Lower lobe of right lung (tissue), 2 donors: ENCODE data around the gene TMEM175. TPM values are rescaled to one million over a fixed set of nuclear protein-coding genes. Genes with fewer than 3 reads are reported as not detected.
"Not testable (repeated sequence)": the region's sequence is repeated elsewhere in the genome, so short reads cannot be mapped to it uniquely, and the experiment has no call there.

Experiments
- ATAC-seq, 2 donors: fragments of 200-7000 bp; cut with Tn5 transposase; one replicate each; pipeline ENCODE4 v1.9.1; 2020 to 2022; ENCODE audit warnings: mild to moderate bottlenecking in 2 of 2, moderate library complexity in 2 of 2
- DNase-seq: peaks from one replicate; pipeline ENCODE4 v3.0.0-alpha.2; 2020
- H3K27ac ChIP-seq: fragments of 200-600 bp; one replicate; pipeline ENCODE4 v1.8.0; 2022
- H3K27me3 ChIP-seq: fragments of 200-600 bp; one replicate; pipeline ENCODE4 v1.8.0; 2022; ENCODE audit warnings: low read depth
- H3K36me3 ChIP-seq: fragments of 200-600 bp; one replicate; pipeline ENCODE4 v1.8.0; 2022; ENCODE audit warnings: mild to moderate bottlenecking
- H3K4me1 ChIP-seq: fragments of 200-600 bp; one replicate; pipeline ENCODE4 v1.8.0; 2022
- H3K4me3 ChIP-seq: fragments of 200-600 bp; one replicate; pipeline ENCODE4 v1.8.0; 2022; ENCODE audit warnings: mild to moderate bottlenecking
- H3K9me3 ChIP-seq: fragments of 200-600 bp; one replicate; pipeline ENCODE4 v1.8.0; 2022
- intact Hi-C: fragments of 100-400 bp; cut with DNase I; formaldehyde crosslinking; loops from one replicate; pipeline ENCODE4 v1.11.0; 2022
- total RNA-seq: library from RNA; stranded (reverse); fragmentation: NEBNext Ultra II Directional; extraction: Animal tissue kit (Norgen Biotek cat#: 25700); gene quantifications from one replicate; pipeline ENCODE4 v1.2.1, GENCODE V29; 2021
- TF ChIP-seq, protein P1 (sequence below): fragments of 200-600 bp; IDR thresholded peaks from one replicate; pipeline ENCODE4 v1.8.0; 2022; ENCODE audit warnings: antibody characterized with exemption, mild to moderate bottlenecking
- donor health status: DM: no; HTN: yes; CAD: no; lungs with severe emphysema.

TMEM175 gene
- total RNA-seq, 1 donor from 2014 or later: 45.3 TPM

DNA sequence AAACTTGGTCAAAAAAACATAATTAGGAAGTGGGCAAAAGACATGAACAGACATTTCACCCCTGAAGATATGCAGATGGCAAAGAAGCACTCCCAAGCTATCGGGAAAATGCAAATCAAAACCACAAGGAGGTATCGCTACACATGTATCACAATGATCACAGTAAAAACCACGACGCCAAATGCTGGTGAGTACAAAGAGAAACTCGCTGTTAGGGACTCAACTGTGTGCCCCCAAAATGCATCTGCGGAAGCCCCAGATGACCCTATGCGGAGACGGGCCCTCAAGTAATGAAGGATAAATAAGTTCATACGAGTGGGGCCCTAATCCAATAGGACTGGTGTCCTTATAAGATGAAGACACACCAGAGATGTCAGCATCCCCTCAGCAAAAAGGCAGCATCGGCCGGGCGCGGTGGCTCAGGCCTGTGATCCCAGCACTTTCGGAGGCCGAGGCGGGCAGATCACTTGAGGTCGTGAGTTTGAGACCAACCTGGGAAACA lies 10.4 kb upstream of the TMEM175 start:
- no peaks in the 10 kb centered on the region for H3K27me3 ChIP-seq
- H3K9me3 ChIP-seq: no peaks in the 10 kb centered on the region
- intact Hi-C loops: no loop called here
- H3K4me1 ChIP-seq: peaks cover 13% of the 10 kb centered on the region
- peak; percentile 23 for DNase-seq
- no peak for ATAC-seq
- no peak overlapping the region for H3K27ac ChIP-seq
- TF ChIP-seq, protein P1, sequence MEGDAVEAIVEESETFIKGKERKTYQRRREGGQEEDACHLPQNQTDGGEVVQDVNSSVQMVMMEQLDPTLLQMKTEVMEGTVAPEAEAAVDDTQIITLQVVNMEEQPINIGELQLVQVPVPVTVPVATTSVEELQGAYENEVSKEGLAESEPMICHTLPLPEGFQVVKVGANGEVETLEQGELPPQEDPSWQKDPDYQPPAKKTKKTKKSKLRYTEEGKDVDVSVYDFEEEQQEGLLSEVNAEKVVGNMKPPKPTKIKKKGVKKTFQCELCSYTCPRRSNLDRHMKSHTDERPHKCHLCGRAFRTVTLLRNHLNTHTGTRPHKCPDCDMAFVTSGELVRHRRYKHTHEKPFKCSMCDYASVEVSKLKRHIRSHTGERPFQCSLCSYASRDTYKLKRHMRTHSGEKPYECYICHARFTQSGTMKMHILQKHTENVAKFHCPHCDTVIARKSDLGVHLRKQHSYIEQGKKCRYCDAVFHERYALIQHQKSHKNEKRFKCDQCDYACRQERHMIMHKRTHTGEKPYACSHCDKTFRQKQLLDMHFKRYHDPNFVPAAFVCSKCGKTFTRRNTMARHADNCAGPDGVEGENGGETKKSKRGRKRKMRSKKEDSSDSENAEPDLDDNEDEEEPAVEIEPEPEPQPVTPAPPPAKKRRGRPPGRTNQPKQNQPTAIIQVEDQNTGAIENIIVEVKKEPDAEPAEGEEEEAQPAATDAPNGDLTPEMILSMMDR: no peak
- peaks cover 8% of the 10 kb centered on the region for H3K36me3 ChIP-seq
- H3K4me3 ChIP-seq: no peak overlapping the region

DNA sequence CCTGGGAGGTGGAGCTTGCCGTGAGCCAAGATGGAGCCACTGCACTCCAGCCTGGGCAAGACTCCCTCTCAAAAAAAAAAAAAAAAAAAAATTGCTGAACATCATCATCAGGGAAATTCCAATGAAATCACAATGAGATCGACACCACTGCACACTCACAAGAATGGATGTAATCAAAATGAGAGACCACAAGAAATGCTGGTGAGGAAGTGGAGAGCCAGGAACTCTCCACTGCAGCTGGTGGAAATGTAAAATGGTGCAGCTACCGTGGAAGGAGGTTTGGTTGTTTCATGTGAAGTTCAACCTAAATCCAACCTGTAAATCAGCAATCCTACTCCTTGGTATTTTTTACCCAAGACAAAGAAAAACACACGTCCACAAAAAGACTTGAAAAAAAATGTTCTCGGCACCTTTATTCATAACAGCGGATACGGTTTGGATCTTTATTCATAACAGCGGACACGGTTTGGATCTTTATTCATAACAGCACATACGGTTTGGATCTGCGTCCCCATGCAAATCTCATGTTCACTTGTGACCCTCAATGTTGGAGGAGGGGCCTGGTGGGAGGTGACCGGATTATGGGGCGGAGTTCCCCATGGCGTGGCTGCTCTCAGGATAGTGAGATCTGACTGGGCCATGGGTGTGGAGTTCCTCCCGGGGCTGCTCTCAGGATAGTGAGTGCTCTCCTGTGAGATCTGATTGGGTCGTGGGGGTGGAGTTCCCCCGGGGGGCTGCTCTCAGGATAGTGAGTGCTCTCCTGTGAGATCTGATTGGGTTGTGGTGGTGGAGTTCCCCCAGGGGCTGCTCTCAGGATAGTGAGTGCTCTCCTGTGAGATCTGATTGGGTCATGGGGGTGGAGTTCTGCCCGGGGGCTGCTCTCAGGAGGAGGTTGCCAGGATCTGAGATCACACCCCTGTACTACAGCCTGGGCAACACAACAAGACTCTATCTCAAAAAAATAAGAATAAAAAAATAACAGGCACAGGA lies 7.9 kb upstream of the TMEM175 start:
- Histone ChIP-seq H3K27ac (no peak overlapping the region), H3K27me3 (no peaks in the 10 kb centered on the region), H3K4me1 (peaks cover 17% of the 10 kb centered on the region), H3K4me3 (no peak overlapping the region), H3K36me3 (peaks cover 8% of the 10 kb centered on the region), H3K9me3 (no peaks in the 10 kb centered on the region)
- intact Hi-C loops: no loop called here
- ATAC-seq: peak; percentile 47 to 61
- TF ChIP-seq, protein P1: no peak
- DNase-seq: no peak

DNA sequence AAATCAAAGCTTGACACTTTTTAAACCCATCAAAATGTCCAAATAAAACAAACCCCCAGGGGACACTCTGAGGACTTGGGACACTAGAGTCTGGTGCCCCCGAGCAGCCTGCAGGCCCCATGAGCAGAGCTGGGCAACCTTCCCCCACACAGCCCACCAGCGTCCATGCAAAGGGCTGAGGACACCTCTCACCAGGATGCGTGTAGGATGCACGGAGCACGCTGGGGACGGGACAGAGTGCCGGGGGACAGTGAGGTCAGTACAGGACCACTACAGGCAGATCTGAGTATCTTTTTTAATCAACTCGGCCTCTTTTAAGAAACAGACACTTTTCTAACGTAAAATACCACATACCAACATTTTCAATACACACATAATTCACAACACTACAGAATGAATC lies 7.1 kb upstream of the TMEM175 start:
- no peak overlapping the region for H3K27ac ChIP-seq
- no peaks in the 10 kb centered on the region for H3K27me3 ChIP-seq
- ATAC-seq (peak; percentile 17 to 23), DNase-seq (no peak)
- TF ChIP-seq, protein P1: no peak
- H3K4me1 ChIP-seq: peaks cover 25% of the 10 kb centered on the region
- no peak overlapping the region for H3K4me3 ChIP-seq
- H3K9me3 ChIP-seq: no peaks in the 10 kb centered on the region
- peaks cover 8% of the 10 kb centered on the region for H3K36me3 ChIP-seq
- intact Hi-C loops: no loop called here

DNA sequence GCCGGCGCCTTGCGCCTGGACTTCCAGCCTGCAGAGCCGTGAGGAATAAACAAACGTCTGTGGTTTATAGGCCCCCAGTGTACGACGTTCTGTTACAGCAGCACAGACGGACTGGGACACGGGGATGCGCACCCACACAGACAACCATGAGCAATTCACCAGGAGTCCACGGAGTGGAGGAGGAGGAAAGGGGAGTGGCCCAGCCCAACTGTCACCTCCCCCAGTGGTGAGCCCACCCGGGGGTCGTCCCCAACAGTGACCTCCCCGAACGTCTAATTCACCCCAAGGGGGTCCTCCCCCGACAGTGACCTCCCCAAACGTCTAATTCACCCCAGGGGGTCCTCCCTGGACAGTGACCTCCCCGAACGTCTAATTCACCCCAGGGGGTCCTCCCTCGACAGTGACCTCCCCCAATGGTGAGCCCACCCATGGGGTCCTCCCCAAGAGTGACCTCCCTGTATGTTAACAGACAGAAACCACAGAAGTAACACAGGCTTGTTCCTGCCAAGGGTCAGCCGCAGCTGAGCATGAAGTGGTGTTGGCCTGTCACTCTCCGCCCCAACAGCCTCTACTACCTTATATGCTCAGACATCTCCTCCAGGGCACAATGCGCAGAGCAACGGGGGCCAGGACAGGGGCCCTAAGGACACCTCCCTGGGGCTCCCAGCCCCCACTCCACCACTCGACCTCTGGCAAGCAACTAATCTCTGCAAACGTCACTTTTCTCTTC lies 6.3 kb upstream of the TMEM175 start:
- intact Hi-C loops: no loop called here
- no peaks in the 10 kb centered on the region for H3K9me3 ChIP-seq
- ATAC-seq: peak in 1 of 2 donors; percentile 3
- DNase-seq: no peak
- H3K27ac ChIP-seq: no peak overlapping the region
- H3K4me3 ChIP-seq: no peak overlapping the region
- H3K4me1 ChIP-seq: peaks cover 33% of the 10 kb centered on the region
- peaks cover 8% of the 10 kb centered on the region for H3K36me3 ChIP-seq
- no peaks in the 10 kb centered on the region for H3K27me3 ChIP-seq
- TF ChIP-seq, protein P1: no peak

DNA sequence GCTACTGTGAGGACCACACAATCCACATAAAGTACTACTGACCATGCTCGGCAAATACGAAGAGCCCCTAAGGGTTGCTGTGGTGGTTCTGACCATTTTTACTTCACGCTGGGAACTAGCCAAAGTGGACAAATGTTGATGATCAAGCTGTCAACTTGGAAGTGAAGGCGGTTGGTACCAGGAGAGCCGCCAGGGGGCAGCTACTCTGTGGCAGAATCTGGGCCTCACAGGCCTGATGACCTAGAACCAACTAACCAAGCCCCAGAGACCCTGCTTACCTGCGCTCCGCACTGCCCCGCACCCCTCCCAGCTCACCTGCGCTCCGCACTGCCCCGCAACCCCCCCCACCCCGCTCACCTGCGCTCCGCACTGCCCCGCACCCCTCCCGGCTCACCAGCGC lies 5.7 kb upstream of the TMEM175 start:
- Histone ChIP-seq H3K36me3 (peaks cover 8% of the 10 kb centered on the region), H3K27me3 (no peaks in the 10 kb centered on the region), H3K27ac (no peak overlapping the region), H3K4me3 (no peak overlapping the region), H3K9me3 (no peaks in the 10 kb centered on the region), H3K4me1 (peaks cover 36% of the 10 kb centered on the region)
- intact Hi-C loops: no loop called here
- TF ChIP-seq, protein P1: peak; percentile 14
- DNase-seq (no peak), ATAC-seq (no peak)

DNA sequence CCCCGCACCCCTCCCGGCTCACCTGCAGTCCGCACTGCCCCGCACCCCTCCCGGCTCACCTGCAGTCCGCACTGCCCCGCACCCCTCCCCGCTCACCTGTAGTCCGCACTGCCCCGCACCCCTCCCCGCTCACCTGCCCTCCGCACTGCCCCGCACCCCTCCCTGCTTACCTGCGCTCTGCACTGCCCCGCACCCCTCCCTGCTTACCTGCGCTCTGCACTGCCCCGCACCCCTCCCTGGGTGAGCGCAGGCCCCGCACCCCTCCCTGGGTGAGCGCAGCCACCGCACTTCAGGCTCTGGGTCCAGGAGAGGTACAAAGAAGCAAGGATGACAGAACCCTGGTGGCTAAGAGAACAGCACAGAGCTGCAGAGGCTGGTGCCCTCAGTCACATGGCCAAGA lies 4.7 kb upstream of the TMEM175 start:
- intact Hi-C loops, DNase-seq, ATAC-seq: not testable (repeated sequence)

More for the DNA sequence above, 4.7 kb upstream of the TMEM175 start:
- H3K27ac ChIP-seq, H3K36me3 ChIP-seq, H3K27me3 ChIP-seq, H3K4me3 ChIP-seq, H3K9me3 ChIP-seq: not testable (repeated sequence)
- peaks cover 36% of the 10 kb centered on the region for H3K4me1 ChIP-seq
